HEK293 (cell line): Measurements from ENCODE around the gene ALG5.

Experiments used
- CTCF ChIA-PET: fragments of 350-600 bp; formaldehyde crosslinking; extraction: SDS; loops from one replicate; lab custom pipeline; 2021; ENCODE audit warnings: antibody characterized with exemption; lab: Yijun Ruan, JAX
- POLR2A ChIA-PET: fragments of 300-600 bp; formaldehyde crosslinking; extraction: SDS; loops from one replicate; lab custom pipeline; 2020; ENCODE audit warnings: antibody characterized with exemption, inconsistent platforms; lab: Yijun Ruan, JAX
- H3K27ac ChIP-seq: fragments of 200-500 bp; sonication (Bioruptor generic); 2 replicates; pipeline ENCODE4 v1.5.1; 2014; ENCODE audit warnings: low read depth, low read length, control low read depth, inconsistent platforms; ENCODE audit errors: extremely low read depth
- H3K36me3 ChIP-seq, 2 experiments: fragments of 200-500 bp in 1 of 2; sonication (Bioruptor generic) in 1 of 2; 1 replicate in 1 of 2; 2 replicates in 1 of 2; pipeline ENCODE4 v1.5.1; 2014 to 2017; ENCODE audit warnings: inconsistent platforms in 2 of 2, low read length in 2 of 2; ENCODE audit not compliant: control insufficient read depth in 2 of 2, insufficient read depth in 1 of 2
- H3K4me1 ChIP-seq: fragments of 200-500 bp; sonication (Bioruptor generic); 2 replicates; pipeline ENCODE4 v1.5.1; 2014; ENCODE audit warnings: mild to moderate bottlenecking, low read length, inconsistent platforms; ENCODE audit not compliant: control insufficient read depth, insufficient read depth
- H3K4me3 ChIP-seq: 2 replicates; pipeline ENCODE4 v1.5.1; 2011; ENCODE audit warnings: low read depth, mild to moderate bottlenecking, control low read depth, low read length, moderate library complexity
- H3K9me3 ChIP-seq: fragments of 200-500 bp; sonication (Bioruptor generic); 2 replicates; pipeline ENCODE4 v1.5.1; 2014; ENCODE audit warnings: low read depth, low read length, inconsistent platforms; ENCODE audit not compliant: control insufficient read depth, insufficient read depth
- FEZF1 ChIP-seq: fragments of 450-650 bp; formaldehyde crosslinking; IDR thresholded peaks from 2 replicates; pipeline ENCODE4 v1.5.1; 2016; ENCODE audit warnings: missing biosample characterization, missing genetic modification characterization
- GLI2 ChIP-seq: fragments of 450-650 bp; formaldehyde crosslinking; IDR thresholded peaks from 2 replicates; pipeline ENCODE4; 2017; ENCODE audit warnings: missing biosample characterization, missing genetic modification characterization, low read depth, borderline replicate concordance
- GLIS1 ChIP-seq: fragments of 450-650 bp; formaldehyde crosslinking; IDR thresholded peaks from 2 replicates; pipeline ENCODE4 v1.5.1; 2016; ENCODE audit warnings: missing biosample characterization, missing genetic modification characterization
- GLIS2 ChIP-seq: fragments of 450-650 bp; formaldehyde crosslinking; IDR thresholded peaks from 2 replicates; pipeline ENCODE4 v1.5.1; 2016; ENCODE audit warnings: missing biosample characterization, missing genetic modification characterization
- PRDM1 ChIP-seq: fragments of 450-650 bp; formaldehyde crosslinking; IDR thresholded peaks from 2 replicates; pipeline ENCODE4; 2016; ENCODE audit warnings: missing biosample characterization, missing genetic modification characterization
- SETDB1 ChIP-seq: IDR thresholded peaks from one replicate; pipeline ENCODE4 v1.6.1; 2017; ENCODE audit warnings: mild to moderate bottlenecking, low read length, moderate library complexity, mixed read lengths; ENCODE audit not compliant: insufficient read length
- TCF7L2 ChIP-seq: IDR thresholded peaks from 2 replicates; pipeline ENCODE4 v1.6.1; 2011; ENCODE audit warnings: low read depth, mild to moderate bottlenecking, inconsistent platforms, low read length, moderate library complexity, borderline replicate concordance
- ZBTB1 ChIP-seq: fragments of 450-650 bp; formaldehyde crosslinking; IDR thresholded peaks from 2 replicates; pipeline ENCODE4 v1.5.1; 2016; ENCODE audit warnings: missing biosample characterization, missing genetic modification characterization
- ZBTB17 ChIP-seq: fragments of 450-650 bp; formaldehyde crosslinking; IDR thresholded peaks from 2 replicates; pipeline ENCODE4 v1.5.1; 2016; ENCODE audit warnings: missing biosample characterization, missing genetic modification characterization
- ZBTB48 ChIP-seq: fragments of 450-650 bp; formaldehyde crosslinking; IDR thresholded peaks from 2 replicates; pipeline ENCODE4 v1.5.1; 2016; ENCODE audit warnings: missing biosample characterization, missing genetic modification characterization
- ZBTB8A ChIP-seq: fragments of 450-650 bp; formaldehyde crosslinking; IDR thresholded peaks from 2 replicates; pipeline ENCODE4 v1.5.1; 2016; ENCODE audit warnings: missing biosample characterization, missing genetic modification characterization
- ZNF132 ChIP-seq: fragments of 450-650 bp; formaldehyde crosslinking; IDR thresholded peaks from 2 replicates; pipeline ENCODE4 v1.5.1; 2017; ENCODE audit warnings: missing biosample characterization, missing genetic modification characterization, borderline replicate concordance
- ZNF174 ChIP-seq: fragments of 450-650 bp; formaldehyde crosslinking; IDR thresholded peaks from 2 replicates; pipeline ENCODE4 v1.5.0; 2017; ENCODE audit warnings: missing biosample characterization, mild to moderate bottlenecking, missing genetic modification characterization
- ZNF175 ChIP-seq: fragments of 450-650 bp; formaldehyde crosslinking; IDR thresholded peaks from 2 replicates; pipeline ENCODE4 v1.5.1; 2016; ENCODE audit warnings: missing biosample characterization, missing genetic modification characterization
- ZNF423 ChIP-seq: fragments of 450-650 bp; formaldehyde crosslinking; IDR thresholded peaks from 2 replicates; pipeline ENCODE4 v1.5.1; 2016; ENCODE audit warnings: missing biosample characterization, missing genetic modification characterization
- ZNF768 ChIP-seq: fragments of 450-650 bp; formaldehyde crosslinking; IDR thresholded peaks from 2 replicates; pipeline ENCODE4 v1.5.1; 2018; ENCODE audit warnings: missing biosample characterization, mild to moderate bottlenecking, missing genetic modification characterization
- TF ChIP-seq, protein P1 (sequence below): fragments of 450-650 bp; formaldehyde crosslinking; IDR thresholded peaks from 2 replicates; pipeline ENCODE4 v1.5.1; 2016; ENCODE audit warnings: missing biosample characterization, missing genetic modification characterization
- TF ChIP-seq, protein P2 (sequence below): fragments of 450-650 bp; formaldehyde crosslinking; IDR thresholded peaks from 2 replicates; pipeline ENCODE4 v1.5.1; 2016; ENCODE audit warnings: missing biosample characterization, missing genetic modification characterization
- TF ChIP-seq, protein P3 (sequence below): fragments of 450-650 bp; IDR thresholded peaks from 2 replicates; pipeline ENCODE4 v1.5.1; 2018; ENCODE audit warnings: missing biosample characterization, missing genetic modification characterization
- TF ChIP-seq, protein P4 (sequence below): fragments of 450-650 bp; formaldehyde crosslinking; IDR thresholded peaks from 2 replicates; pipeline ENCODE4 v1.5.1; 2017; ENCODE audit warnings: missing biosample characterization, missing genetic modification characterization

The ALG5 gene

DNA sequence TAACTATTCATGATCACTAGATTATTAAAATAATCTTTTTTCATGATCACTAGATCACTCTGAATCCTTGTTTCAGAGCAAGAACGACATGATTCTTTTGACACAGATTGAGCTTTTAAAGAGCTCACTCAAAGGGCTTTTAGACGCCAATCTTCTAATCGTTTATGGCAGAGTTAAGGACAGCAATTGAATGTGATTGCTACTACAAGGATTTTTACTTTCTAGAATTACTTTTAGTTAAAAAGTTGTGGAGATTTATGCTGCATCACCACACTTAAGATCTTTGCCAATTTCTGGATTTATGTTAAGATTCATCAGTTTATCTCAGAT lies 2.7 kb upstream of the ALG5 start:
- Histone ChIP-seq H3K4me3 (peak overlapping the region; percentile 94), H3K36me3 (peaks cover 19 to 39% of the 10 kb centered on the region in 2 experiments), H3K4me1 (peaks cover 5% of the 10 kb centered on the region), H3K9me3 (no peaks in the 10 kb centered on the region), H3K27ac (no peak overlapping the region)
- TF ChIP-seq PRDM1 (peak; percentile 54; the same call in 1 of the 2 replicates), ZBTB48 (tag by site-specific recombination) (no peak)
- CTCF ChIA-PET: interaction anchor here (1.1 kb wide), 1 partner anchor 136 kb away, joined by 3 read pairs; no protein-coding TSS in a partner anchor
- POLR2A ChIA-PET: interaction anchor here (0.8 to 1.0 kb wide), 2 partner anchors 9 to 11 kb away, joined by 3 to 4 read pairs; no protein-coding TSS in a partner anchor

DNA sequence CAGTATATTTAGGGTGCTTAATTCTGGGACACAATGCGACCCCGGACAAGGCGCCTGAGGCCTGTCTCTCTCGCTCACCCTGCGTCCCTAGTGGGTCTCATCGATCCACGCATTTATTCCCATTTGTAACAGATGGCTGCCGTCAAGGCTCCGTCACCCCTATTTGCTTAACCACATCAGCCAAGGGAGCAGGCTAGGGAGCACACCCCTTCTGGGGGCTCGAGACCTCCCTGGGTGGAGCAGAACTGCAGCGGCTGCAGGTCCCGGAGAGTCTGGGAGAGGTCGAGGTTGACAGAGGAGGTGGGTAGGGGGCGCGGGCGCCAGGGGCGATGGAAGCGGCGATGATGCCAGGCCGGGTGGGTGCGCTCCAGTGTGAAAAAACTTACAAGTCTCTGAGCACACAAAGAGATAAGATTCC lies 507 bp downstream of the ALG5 start:
- Histone ChIP-seq H3K4me1 (peaks cover 5% of the 10 kb centered on the region), H3K9me3 (no peaks in the 10 kb centered on the region), H3K4me3 (peak overlapping the region; percentile 84), H3K27ac (peak overlapping the region; percentile 72; the same call in 1 of the 2 replicates), H3K36me3 (peaks cover 8 to 31% of the 10 kb centered on the region in 2 experiments; a peak in 2 of 3 replicates)
- TF ChIP-seq GLIS2 (tag by site-specific recombination) (peak; percentile 54), ZBTB48 (tag by site-specific recombination) (no peak), ZNF768 (tag by site-specific recombination) (no peak), ZNF175 (tag by site-specific recombination) (no peak), GLIS1 (0 out of 2 replicates have a peak, but pooled peaks have one; percentile 11), ZBTB17 (no peak)
- TF ChIP-seq, protein P1, sequence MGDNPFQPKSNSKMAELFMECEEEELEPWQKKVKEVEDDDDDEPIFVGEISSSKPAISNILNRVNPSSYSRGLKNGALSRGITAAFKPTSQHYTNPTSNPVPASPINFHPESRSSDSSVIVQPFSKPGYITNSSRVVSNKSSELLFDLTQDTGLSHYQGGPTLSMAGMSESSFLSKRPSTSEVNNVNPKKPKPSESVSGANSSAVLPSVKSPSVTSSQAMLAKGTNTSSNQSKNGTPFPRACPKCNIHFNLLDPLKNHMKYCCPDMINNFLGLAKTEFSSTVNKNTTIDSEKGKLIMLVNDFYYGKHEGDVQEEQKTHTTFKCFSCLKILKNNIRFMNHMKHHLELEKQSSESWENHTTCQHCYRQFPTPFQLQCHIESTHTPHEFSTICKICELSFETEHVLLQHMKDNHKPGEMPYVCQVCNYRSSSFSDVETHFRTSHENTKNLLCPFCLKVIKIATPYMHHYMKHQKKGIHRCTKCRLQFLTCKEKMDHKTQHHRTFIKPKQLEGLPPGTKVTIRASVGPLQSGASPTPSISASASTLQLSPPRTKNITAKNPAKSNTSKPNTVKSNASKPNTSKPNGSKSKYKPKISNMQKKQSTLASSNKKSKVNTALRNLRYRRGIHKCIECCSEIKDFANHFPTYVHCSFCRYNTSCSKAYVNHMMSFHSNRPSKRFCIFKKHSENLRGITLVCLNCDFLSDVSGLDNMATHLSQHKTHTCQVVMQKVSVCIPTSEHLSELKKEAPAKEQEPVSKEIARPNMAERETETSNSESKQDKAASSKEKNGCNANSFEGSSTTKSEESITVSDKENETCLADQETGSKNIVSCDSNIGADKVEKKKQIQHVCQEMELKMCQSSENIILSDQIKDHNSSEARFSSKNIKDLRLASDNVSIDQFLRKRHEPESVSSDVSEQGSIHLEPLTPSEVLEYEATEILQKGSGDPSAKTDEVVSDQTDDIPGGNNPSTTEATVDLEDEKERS (tag by site-specific recombination): no peak
- ChIA-PET CTCF (interaction anchor here (1.0 to 1.2 kb wide), 4 partner anchors 10 to 716 kb away, joined by 3 to 4 read pairs (median 4); no protein-coding TSS in a partner anchor), POLR2A (no interaction called here)

DNA sequence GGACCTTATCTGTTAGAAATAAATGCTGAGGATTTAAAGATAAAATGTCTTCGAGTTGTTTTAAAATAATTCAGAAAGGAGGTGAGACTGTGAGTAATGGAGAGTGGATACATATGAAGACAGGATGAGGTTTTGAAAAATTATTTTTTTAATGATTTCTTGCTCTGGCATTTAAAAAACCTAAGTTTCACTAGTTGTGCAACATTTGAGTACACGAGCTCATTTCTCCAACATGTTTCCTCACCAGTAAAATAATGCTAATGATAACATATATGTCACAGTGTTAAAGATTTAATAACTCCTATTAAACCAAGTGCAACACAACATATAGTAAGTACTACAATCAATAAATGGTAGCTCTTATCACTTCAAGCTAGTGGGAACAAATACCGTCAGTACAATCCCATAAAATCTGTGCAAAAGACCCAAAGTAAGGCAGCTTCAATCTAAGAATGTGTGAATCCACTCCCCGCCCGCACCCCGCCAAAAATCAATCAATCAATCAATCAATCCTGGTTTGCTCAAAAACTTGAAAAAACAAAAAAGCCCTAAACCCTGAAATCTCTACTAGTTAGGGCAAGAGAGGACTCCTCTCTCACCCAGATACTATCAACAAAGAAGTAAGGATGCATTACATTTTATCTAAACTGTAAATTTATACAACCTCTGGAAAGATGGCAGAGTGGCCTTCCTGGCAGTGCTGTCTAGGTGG lies 1.3 kb downstream of the ALG5 start:
- no peaks in the 10 kb centered on the region for H3K9me3 ChIP-seq
- H3K4me3 ChIP-seq: peak overlapping the region; percentile 84
- ChIA-PET CTCF (interaction anchor here (0.7 to 1.1 kb wide), 3 partner anchors 11 to 715 kb away, joined by 3 to 4 read pairs (median 3); no protein-coding TSS in a partner anchor), POLR2A (no interaction called here)
- H3K4me1 ChIP-seq: peaks cover 5% of the 10 kb centered on the region
- H3K36me3 ChIP-seq: peaks cover 15 to 31% of the 10 kb centered on the region in 2 experiments; a peak in 2 of 3 replicates
- TF ChIP-seq ZNF174 (tag by site-specific recombination): no peak
- no peak for TF ChIP-seq ZNF132 (tag by site-specific recombination)
- no peak for TF ChIP-seq ZBTB8A (tag by site-specific recombination)
- TF ChIP-seq ZNF175 (tag by site-specific recombination): no peak
- TF ChIP-seq, protein P2, sequence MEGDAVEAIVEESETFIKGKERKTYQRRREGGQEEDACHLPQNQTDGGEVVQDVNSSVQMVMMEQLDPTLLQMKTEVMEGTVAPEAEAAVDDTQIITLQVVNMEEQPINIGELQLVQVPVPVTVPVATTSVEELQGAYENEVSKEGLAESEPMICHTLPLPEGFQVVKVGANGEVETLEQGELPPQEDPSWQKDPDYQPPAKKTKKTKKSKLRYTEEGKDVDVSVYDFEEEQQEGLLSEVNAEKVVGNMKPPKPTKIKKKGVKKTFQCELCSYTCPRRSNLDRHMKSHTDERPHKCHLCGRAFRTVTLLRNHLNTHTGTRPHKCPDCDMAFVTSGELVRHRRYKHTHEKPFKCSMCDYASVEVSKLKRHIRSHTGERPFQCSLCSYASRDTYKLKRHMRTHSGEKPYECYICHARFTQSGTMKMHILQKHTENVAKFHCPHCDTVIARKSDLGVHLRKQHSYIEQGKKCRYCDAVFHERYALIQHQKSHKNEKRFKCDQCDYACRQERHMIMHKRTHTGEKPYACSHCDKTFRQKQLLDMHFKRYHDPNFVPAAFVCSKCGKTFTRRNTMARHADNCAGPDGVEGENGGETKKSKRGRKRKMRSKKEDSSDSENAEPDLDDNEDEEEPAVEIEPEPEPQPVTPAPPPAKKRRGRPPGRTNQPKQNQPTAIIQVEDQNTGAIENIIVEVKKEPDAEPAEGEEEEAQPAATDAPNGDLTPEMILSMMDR (tag by site-specific recombination): no peak
- TF ChIP-seq, protein P3, sequence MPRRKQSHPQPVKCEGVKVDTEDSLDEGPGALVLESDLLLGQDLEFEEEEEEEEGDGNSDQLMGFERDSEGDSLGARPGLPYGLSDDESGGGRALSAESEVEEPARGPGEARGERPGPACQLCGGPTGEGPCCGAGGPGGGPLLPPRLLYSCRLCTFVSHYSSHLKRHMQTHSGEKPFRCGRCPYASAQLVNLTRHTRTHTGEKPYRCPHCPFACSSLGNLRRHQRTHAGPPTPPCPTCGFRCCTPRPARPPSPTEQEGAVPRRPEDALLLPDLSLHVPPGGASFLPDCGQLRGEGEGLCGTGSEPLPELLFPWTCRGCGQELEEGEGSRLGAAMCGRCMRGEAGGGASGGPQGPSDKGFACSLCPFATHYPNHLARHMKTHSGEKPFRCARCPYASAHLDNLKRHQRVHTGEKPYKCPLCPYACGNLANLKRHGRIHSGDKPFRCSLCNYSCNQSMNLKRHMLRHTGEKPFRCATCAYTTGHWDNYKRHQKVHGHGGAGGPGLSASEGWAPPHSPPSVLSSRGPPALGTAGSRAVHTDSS: no peak
- TF ChIP-seq TCF7L2: no peak
- no peak for TF ChIP-seq GLI2 (tag by site-specific recombination)
- no peak for TF ChIP-seq ZNF423 (tag by site-specific recombination)
- TF ChIP-seq, protein P4, sequence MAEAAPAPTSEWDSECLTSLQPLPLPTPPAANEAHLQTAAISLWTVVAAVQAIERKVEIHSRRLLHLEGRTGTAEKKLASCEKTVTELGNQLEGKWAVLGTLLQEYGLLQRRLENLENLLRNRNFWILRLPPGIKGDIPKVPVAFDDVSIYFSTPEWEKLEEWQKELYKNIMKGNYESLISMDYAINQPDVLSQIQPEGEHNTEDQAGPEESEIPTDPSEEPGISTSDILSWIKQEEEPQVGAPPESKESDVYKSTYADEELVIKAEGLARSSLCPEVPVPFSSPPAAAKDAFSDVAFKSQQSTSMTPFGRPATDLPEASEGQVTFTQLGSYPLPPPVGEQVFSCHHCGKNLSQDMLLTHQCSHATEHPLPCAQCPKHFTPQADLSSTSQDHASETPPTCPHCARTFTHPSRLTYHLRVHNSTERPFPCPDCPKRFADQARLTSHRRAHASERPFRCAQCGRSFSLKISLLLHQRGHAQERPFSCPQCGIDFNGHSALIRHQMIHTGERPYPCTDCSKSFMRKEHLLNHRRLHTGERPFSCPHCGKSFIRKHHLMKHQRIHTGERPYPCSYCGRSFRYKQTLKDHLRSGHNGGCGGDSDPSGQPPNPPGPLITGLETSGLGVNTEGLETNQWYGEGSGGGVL: no peak
- no peak for TF ChIP-seq SETDB1
- TF ChIP-seq ZBTB1 (tag by site-specific recombination): no peak
- TF ChIP-seq FEZF1: no peak
- H3K27ac ChIP-seq: no peak overlapping the region
